ENCODE results near the gene TNK1. TPM values are rescaled to one million over a fixed set of nuclear protein-coding genes. Genes with fewer than 3 reads are reported as not detected.

Gene TNK1
- total and polyA plus RNA-seq, 2 donors (not counting 1 experiment from before 2014, with no cell fraction given) = 11.7 to 23.7 TPM

DNA sequence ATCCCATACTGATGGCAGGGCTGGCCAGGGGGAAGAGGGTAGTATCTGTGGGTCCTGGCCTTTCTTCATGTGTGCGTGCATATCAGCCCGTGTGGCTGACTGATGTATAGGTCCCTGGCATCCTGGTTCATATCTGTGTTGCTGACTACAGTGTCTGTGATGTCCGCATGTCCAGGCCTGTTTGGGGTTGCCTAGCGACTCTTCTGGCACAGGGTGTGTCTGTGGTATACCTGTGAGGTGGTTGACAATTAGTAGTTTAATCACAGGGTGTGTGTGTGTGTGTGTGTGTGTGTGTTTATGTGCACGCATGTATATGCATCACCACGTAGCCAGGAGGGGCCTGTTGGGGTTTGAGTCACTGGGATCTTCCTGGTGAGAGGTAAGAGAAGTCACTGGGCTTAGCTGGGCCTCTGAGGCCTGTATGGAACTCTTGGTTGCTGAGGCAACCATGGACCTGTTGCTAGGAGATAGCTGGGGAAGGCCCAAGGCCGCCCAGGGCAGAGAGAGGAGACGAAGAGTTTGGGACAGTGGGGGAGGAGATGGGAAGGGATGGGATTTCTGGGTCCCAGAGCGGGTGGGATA is 26.5 kb upstream of the TNK1 start:
- Histone ChIP-seq H3K36me3 (replicated peaks in 1 of 2; ENCODE audit: control extremely low read depth in 1 of 2, control insufficient read depth in 1 of 2, extremely low read depth in 1 of 2, insufficient read depth in 2 of 2, low read length in 1 of 2) (peaks cover 0 to 2% of the 10 kb centered on the region in 2 experiments), H3K27ac (ENCODE audit: low read length in 2 of 2) (no peak overlapping the region), H3K4me3 (ENCODE audit: control extremely low read depth in 1 of 5, extremely low read depth in 1 of 5, insufficient read depth in 1 of 5, low read depth in 2 of 5, low read length in 4 of 5) (no peak overlapping the region), H3K79me2 (ENCODE audit: control insufficient read depth, insufficient read depth, low read length) (peaks cover 14% of the 10 kb centered on the region), H3K27me3 (replicated peaks in 1 of 4; ENCODE audit: control extremely low read depth in 1 of 4, control insufficient read depth in 3 of 4, insufficient read depth in 4 of 4, low read length in 3 of 4) (no peaks in the 10 kb centered on the region), H3K4me1 (ENCODE audit: control insufficient read depth in 2 of 2, insufficient read depth in 2 of 2, low read length in 2 of 2) (peaks cover 14 to 41% of the 10 kb centered on the region in 2 donors), H3K9me3 (ENCODE audit: control extremely low read depth in 1 of 3, control insufficient read depth in 2 of 3, insufficient read depth in 1 of 3, low read length in 2 of 3) (no peaks in the 10 kb centered on the region), H4K20me1 (ENCODE audit: control insufficient read depth, insufficient read depth, low read length, poor library complexity, severe bottlenecking) (peaks cover 10% of the 10 kb centered on the region), H3K9ac (ENCODE audit: low read length) (no peak overlapping the region), H2AFZ (ENCODE audit: insufficient read depth, low read depth, low read length, poor library complexity, severe bottlenecking) (no peak overlapping the region), H3K4me2 (replicated peaks; ENCODE audit: low read depth, low read length, poor library complexity, severe bottlenecking) (no peak overlapping the region)
- intact Hi-C loops (cut with micrococcal nuclease) = no loop called here
- Mint-ChIP-seq H3K27me3 (no peaks in the 10 kb centered on the region), H3K4me1 (peaks cover 38% of the 10 kb centered on the region), H3K4me3 (no peak overlapping the region), H3K9me3 (ENCODE audit: insufficient read depth) (no peaks in the 10 kb centered on the region), H3K27ac (peak overlapping the region; percentile 65)
- TF ChIP-seq EZH2 (IDR thresholded peaks at IDR 0.05; ENCODE audit: borderline replicate concordance, insufficient read depth, low read depth, low read length, poor library complexity, severe bottlenecking) = no peak
- no peak for TF ChIP-seq CTCF (IDR thresholded peaks at IDR 0.05)
- ChIA-PET CTCF (interaction anchor here (0.8 to 5.9 kb wide), 11 partner anchors 9 to 333 kb away, joined by 3 to 43 read pairs (median 12); partner anchors contain the start of genes ACAP1, SENP3, SOX15 and TMEM102), POLR2A (interaction anchor here (0.7 to 0.9 kb wide), 2 partner anchors 120 to 144 kb away, joined by 5 to 7 read pairs; partner anchors contain the start of gene DVL2)
- ATAC-seq (ENCODE audit: low read depth) = no peak
- DNase-seq = peak; percentile 22
- 85% methylated on average over 8 of the region's 9 CpGs for WGBS (ENCODE audit: insufficient coverage)

DNA sequence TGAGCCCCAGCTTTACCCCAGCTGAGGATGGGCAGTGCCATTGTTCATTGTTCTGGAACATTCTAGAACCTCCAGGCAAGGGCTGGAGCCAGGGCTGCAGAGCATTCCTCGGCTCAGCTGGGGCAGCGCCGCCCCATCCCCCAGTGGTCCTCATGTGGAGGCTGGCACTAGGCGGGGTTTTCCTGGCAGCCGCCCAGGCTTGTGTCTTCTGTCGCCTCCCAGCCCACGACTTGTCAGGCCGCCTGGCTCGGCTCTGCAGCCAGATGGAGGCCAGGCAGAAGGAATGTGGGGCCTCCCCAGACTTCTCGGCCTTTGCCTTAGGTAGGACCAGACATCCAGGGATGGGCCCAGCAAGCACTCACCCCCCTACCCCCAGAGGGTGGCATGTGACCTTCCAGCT is 25.8 kb upstream of the TNK1 start, which contains the start of gene TMEM95:
Gene TMEM95, plus strand, starts transcription at position 104 of the 400 bp plus-strand sequence. Its CDS starts 49 bp downstream, at position 153.
- TF ChIP-seq EZH2 (IDR thresholded peaks at IDR 0.05; ENCODE audit: borderline replicate concordance, insufficient read depth, low read depth, low read length, poor library complexity, severe bottlenecking) (no peak), CTCF (IDR thresholded peaks at IDR 0.05) (no peak)
- no peaks in the 10 kb centered on the region for H3K9me3 Mint-ChIP-seq (ENCODE audit: insufficient read depth)
- peak within 1 kb of the TSS; percentile 65 for H3K27ac Mint-ChIP-seq
- peaks cover 14 to 41% of the 10 kb centered on the region in 2 donors for H3K4me1 ChIP-seq (ENCODE audit: control insufficient read depth in 2 of 2, insufficient read depth in 2 of 2, low read length in 2 of 2)
- peaks cover 33% of the 10 kb centered on the region for H3K4me1 Mint-ChIP-seq
- no peak within 1 kb of the TSS for H3K9ac ChIP-seq (ENCODE audit: low read length)
- peak within 1 kb of the TSS; percentile 39 for H3K4me3 Mint-ChIP-seq
- ATAC-seq (ENCODE audit: low read depth) (no peak), DNase-seq (no peak)
- no peaks in the 10 kb centered on the region for H3K27me3 ChIP-seq (replicated peaks in 1 of 4; ENCODE audit: control extremely low read depth in 1 of 4, control insufficient read depth in 3 of 4, insufficient read depth in 4 of 4, low read length in 3 of 4)
- H3K4me3 ChIP-seq (ENCODE audit: control extremely low read depth in 1 of 5, extremely low read depth in 1 of 5, insufficient read depth in 1 of 5, low read depth in 2 of 5, low read length in 4 of 5) = no peak within 1 kb of the TSS
- H3K9me3 ChIP-seq (ENCODE audit: control extremely low read depth in 1 of 3, control insufficient read depth in 2 of 3, insufficient read depth in 1 of 3, low read length in 2 of 3) = no peaks in the 10 kb centered on the region
- ChIA-PET POLR2A (interaction anchor here (0.7 to 0.9 kb wide), 2 partner anchors 80 to 121 kb away, joined by 3 to 5 read pairs; partner anchors contain the start of genes DVL2 and TMEM102), CTCF (interaction anchor here (0.7 to 5.9 kb wide), 18 partner anchors 10 to 333 kb away, joined by 3 to 43 read pairs (median 10); partner anchors contain the start of genes ACAP1, NEURL4, PLSCR3 and SENP3)
- H3K27me3 Mint-ChIP-seq = no peaks in the 10 kb centered on the region
- intact Hi-C loops (cut with micrococcal nuclease) = no loop called here
- 92% methylated on average over 9 of the region's 10 CpGs for WGBS (ENCODE audit: insufficient coverage)
- no peak within 1 kb of the TSS for H2AFZ ChIP-seq (ENCODE audit: insufficient read depth, low read depth, low read length, poor library complexity, severe bottlenecking)
- no peak within 1 kb of the TSS for H3K27ac ChIP-seq (ENCODE audit: low read length in 2 of 2)
- H3K4me2 ChIP-seq (replicated peaks; ENCODE audit: low read depth, low read length, poor library complexity, severe bottlenecking) = peak within 1 kb of the TSS; percentile 30
- peaks cover 0 to 2% of the 10 kb centered on the region in 2 experiments for H3K36me3 ChIP-seq (replicated peaks in 1 of 2; ENCODE audit: control extremely low read depth in 1 of 2, control insufficient read depth in 1 of 2, extremely low read depth in 1 of 2, insufficient read depth in 2 of 2, low read length in 1 of 2)
- peaks cover 14% of the 10 kb centered on the region for H3K79me2 ChIP-seq (ENCODE audit: control insufficient read depth, insufficient read depth, low read length)
- H4K20me1 ChIP-seq (ENCODE audit: control insufficient read depth, insufficient read depth, low read length, poor library complexity, severe bottlenecking) = peaks cover 10% of the 10 kb centered on the region

Measured in B cell (primary cell).